Activated T-helper 1 cell treated with Interleukin-2 at 50 U/mL for 16 hours (primary cell): ENCODE data around the gene TEDC2.

ENCODE experiments used
- DNase-seq: peaks from one replicate; pipeline ENCODE4 v3.0.0-alpha.2; 2020; ENCODE audit warnings: low read depth

Gene TEDC2

GRCh38 chr16:2466667-2467527 lies 7.0 kb downstream of the TEDC2 start:
- DNase-seq = no peak

- DNase-seq = no peak
Measured at GRCh38 chr16:2467528-2468232, 7.8 kb downstream of the TEDC2 start.

- no peak for DNase-seq
Measured at GRCh38 chr16:2468233-2468724, 8.4 kb downstream of the TEDC2 start.

GRCh38 chr16:2468725-2469398 lies 9.0 kb downstream of the TEDC2 start:
- DNase-seq = no peak

- no peak for DNase-seq
Measured at GRCh38 chr16:2469399-2470233, 9.7 kb downstream of the TEDC2 start.

- no peak for DNase-seq
Measured at GRCh38 chr16:2470234-2470601, 10.3 kb downstream of the TEDC2 start.

- no peak for DNase-seq
Measured at GRCh38 chr16:2470603-2471015, 10.7 kb downstream of the TEDC2 start.

GRCh38 chr16:2471016-2471652 lies 11.2 kb downstream of the TEDC2 start, which contains the start of gene NTN3:
TSS of gene NTN3 (plus strand) at chr16:2471297. CDS start at chr16:2471702, 405 bp downstream.
- DNase-seq = no peak

GRCh38 chr16:2471653-2472487 lies 12.0 kb downstream of the TEDC2 start:
- DNase-seq = no peak

GRCh38 chr16:2472488-2472864 lies 12.6 kb downstream of the TEDC2 start:
- DNase-seq = no peak

- no peak for DNase-seq
Measured at GRCh38 chr16:2472885-2473445, 13.1 kb downstream of the TEDC2 start.

- no peak for DNase-seq
Measured at GRCh38 chr16:2473446-2473926, 13.6 kb downstream of the TEDC2 start.

GRCh38 chr16:2473999-2474876 lies 14.3 kb downstream of the TEDC2 start:
- DNase-seq = peak; percentile 50

- peak; percentile 68 for DNase-seq
Measured at GRCh38 chr16:2474877-2475412, 15.0 kb downstream of the TEDC2 start, which contains the start of gene TBC1D24. TSS of gene TBC1D24 (plus strand) at chr16:2475127. CDS start at chr16:2496149, 21,022 bp downstream.

GRCh38 chr16:2475413-2476344 lies 15.8 kb downstream of the TEDC2 start:
- no peak for DNase-seq

GRCh38 chr16:2476345-2476720 lies 16.4 kb downstream of the TEDC2 start:
- DNase-seq = no peak

- no peak for DNase-seq
Measured at GRCh38 chr16:2476741-2477140, 16.8 kb downstream of the TEDC2 start.
